Colon (tissue), 2 donors: Measurements from ENCODE around the gene MSH3.
"Not testable (repeated sequence)": the region's sequence is repeated elsewhere in the genome, so short reads cannot be mapped to it uniquely, and the experiment has no call there.

ENCODE experiments used
- FAIRE-seq: peaks from 2 replicates; lab custom pipeline; 2012; peaks lifted over from hg19 to GRCh38; lab: Jason Lieb, UNC
- donor health status: control.
- donor health status: control.

Gene MSH3

GRCh38 chr5:80706835-80707447 is 52.5 kb downstream of the MSH3 start:
- no peak for FAIRE-seq

- no peak for FAIRE-seq
Observed at GRCh38 chr5:80707645-80708044, 53.2 kb downstream of the MSH3 start.

GRCh38 chr5:80711216-80711615 is 56.8 kb downstream of the MSH3 start:
- no peak for FAIRE-seq

GRCh38 chr5:80711938-80712337 is 57.5 kb downstream of the MSH3 start:
- FAIRE-seq: no peak

- FAIRE-seq: no peak
Observed at GRCh38 chr5:80712919-80713318, 58.5 kb downstream of the MSH3 start.

- no peak for FAIRE-seq
Observed at GRCh38 chr5:80713631-80714030, 59.2 kb downstream of the MSH3 start.

GRCh38 chr5:80714570-80715298 is 60.3 kb downstream of the MSH3 start:
- FAIRE-seq: no peak

GRCh38 chr5:80715887-80716286 is 61.4 kb downstream of the MSH3 start:
- no peak for FAIRE-seq

GRCh38 chr5:80720181-80720580 is 65.7 kb downstream of the MSH3 start:
- no peak for FAIRE-seq

GRCh38 chr5:80722916-80723315 is 68.5 kb downstream of the MSH3 start:
- FAIRE-seq: no peak

GRCh38 chr5:80725446-80725845 is 71.0 kb downstream of the MSH3 start:
- no peak for FAIRE-seq

- FAIRE-seq: no peak
Observed at GRCh38 chr5:80736730-80737129, 82.3 kb downstream of the MSH3 start.

- FAIRE-seq: no peak
Observed at GRCh38 chr5:80738466-80738865, 84.0 kb downstream of the MSH3 start.

- no peak for FAIRE-seq
Observed at GRCh38 chr5:80739057-80739456, 84.6 kb downstream of the MSH3 start.

- FAIRE-seq: no peak
Observed at GRCh38 chr5:80739496-80739895, 85.0 kb downstream of the MSH3 start.

- no peak for FAIRE-seq
Observed at GRCh38 chr5:80739898-80740297, 85.4 kb downstream of the MSH3 start.

- FAIRE-seq: not testable (repeated sequence)
Observed at GRCh38 chr5:80740488-80740887, 86.0 kb downstream of the MSH3 start.

- no peak for FAIRE-seq
Observed at GRCh38 chr5:80740999-80741398, 86.5 kb downstream of the MSH3 start.

- no peak for FAIRE-seq
Observed at GRCh38 chr5:80744149-80744548, 89.7 kb downstream of the MSH3 start.

GRCh38 chr5:80745490-80745889 is 91.0 kb downstream of the MSH3 start:
- no peak for FAIRE-seq

GRCh38 chr5:80747922-80748321 is 93.5 kb downstream of the MSH3 start:
- no peak for FAIRE-seq

- no peak for FAIRE-seq
Observed at GRCh38 chr5:80752427-80752826, 98.0 kb downstream of the MSH3 start.

GRCh38 chr5:80753712-80754111 is 99.3 kb downstream of the MSH3 start:
- no peak for FAIRE-seq

- no peak for FAIRE-seq
Observed at GRCh38 chr5:80754900-80755299, 100.4 kb downstream of the MSH3 start.
